ENCODE results near the gene TMEM72.

Gene TMEM72

GRCh38 chr10:44902941-44903545, 8.1 kb upstream of the TMEM72 start:
- peak overlapping the region; percentile 61 for H2AFZ ChIP-seq (ENCODE audit: low read length)
- TF ChIP-seq, protein P1, sequence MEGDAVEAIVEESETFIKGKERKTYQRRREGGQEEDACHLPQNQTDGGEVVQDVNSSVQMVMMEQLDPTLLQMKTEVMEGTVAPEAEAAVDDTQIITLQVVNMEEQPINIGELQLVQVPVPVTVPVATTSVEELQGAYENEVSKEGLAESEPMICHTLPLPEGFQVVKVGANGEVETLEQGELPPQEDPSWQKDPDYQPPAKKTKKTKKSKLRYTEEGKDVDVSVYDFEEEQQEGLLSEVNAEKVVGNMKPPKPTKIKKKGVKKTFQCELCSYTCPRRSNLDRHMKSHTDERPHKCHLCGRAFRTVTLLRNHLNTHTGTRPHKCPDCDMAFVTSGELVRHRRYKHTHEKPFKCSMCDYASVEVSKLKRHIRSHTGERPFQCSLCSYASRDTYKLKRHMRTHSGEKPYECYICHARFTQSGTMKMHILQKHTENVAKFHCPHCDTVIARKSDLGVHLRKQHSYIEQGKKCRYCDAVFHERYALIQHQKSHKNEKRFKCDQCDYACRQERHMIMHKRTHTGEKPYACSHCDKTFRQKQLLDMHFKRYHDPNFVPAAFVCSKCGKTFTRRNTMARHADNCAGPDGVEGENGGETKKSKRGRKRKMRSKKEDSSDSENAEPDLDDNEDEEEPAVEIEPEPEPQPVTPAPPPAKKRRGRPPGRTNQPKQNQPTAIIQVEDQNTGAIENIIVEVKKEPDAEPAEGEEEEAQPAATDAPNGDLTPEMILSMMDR (conservative IDR thresholded peaks at IDR 0.05; ENCODE audit: low read length): no peak
- no peak for TF ChIP-seq EZH2phosphoT487 (IDR thresholded peaks at IDR 0.05; ENCODE audit: borderline replicate concordance)
- H3F3A ChIP-seq (ENCODE audit: low read depth): no peaks in the 10 kb centered on the region
- H3K4me3 ChIP-seq (ENCODE audit: low read length, poor library complexity, severe bottlenecking): no peak overlapping the region
- H3K9ac ChIP-seq (ENCODE audit: low read depth, low read length, poor library complexity, severe bottlenecking): peak overlapping the region; percentile 34
- H3K4me2 ChIP-seq (ENCODE audit: low read depth, low read length, poor library complexity, severe bottlenecking): peak overlapping the region; percentile 11
- H3K79me2 ChIP-seq (ENCODE audit: insufficient read depth, low read length): no peaks in the 10 kb centered on the region
- no peaks in the 10 kb centered on the region for H3K36me3 ChIP-seq (ENCODE audit: insufficient read depth, low read length)
- H3K9me3 ChIP-seq (ENCODE audit: insufficient read depth, low read depth, low read length): no peaks in the 10 kb centered on the region
- H3K4me1 ChIP-seq (ENCODE audit: insufficient read depth, low read length, poor library complexity, severe bottlenecking): peaks cover 29% of the 10 kb centered on the region
- no peaks in the 10 kb centered on the region for H3K9me2 ChIP-seq (replicated peaks; ENCODE audit: low read depth, low read length)
- no peaks in the 10 kb centered on the region for H3K27me3 ChIP-seq (ENCODE audit: insufficient read depth, low read length, poor library complexity, severe bottlenecking)
- no peaks in the 10 kb centered on the region for H4K20me1 ChIP-seq (ENCODE audit: insufficient read depth, low read length, poor library complexity, severe bottlenecking)

DNA sequence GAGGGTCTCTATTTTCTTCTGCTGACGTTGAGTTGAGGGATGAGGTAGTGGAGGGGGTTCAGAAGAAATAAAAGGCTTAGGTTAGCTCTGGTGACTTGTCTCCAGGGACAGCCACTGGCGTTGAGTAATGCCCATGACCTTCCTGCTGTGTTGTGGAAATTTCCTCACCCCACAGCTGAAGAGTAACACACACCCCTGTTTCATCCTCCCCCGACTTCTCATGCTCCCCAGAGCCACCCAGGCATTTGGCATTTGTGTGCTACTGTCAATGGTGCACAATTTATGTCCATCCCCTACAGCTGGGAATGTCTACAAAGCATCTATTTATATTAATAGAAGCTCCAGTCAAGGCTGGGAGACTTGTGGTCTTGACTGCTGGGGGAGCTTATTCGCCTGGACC, 4.7 kb upstream of the TMEM72 start:
- Histone ChIP-seq H2AFZ (ENCODE audit: low read length) (no peak overlapping the region), H3K27me3 (ENCODE audit: insufficient read depth, low read length, poor library complexity, severe bottlenecking) (no peaks in the 10 kb centered on the region), H3K4me3 (ENCODE audit: low read length, poor library complexity, severe bottlenecking) (no peak overlapping the region), H3K9ac (ENCODE audit: low read depth, low read length, poor library complexity, severe bottlenecking) (no peak overlapping the region), H3K79me2 (ENCODE audit: insufficient read depth, low read length) (no peaks in the 10 kb centered on the region), H3K36me3 (ENCODE audit: insufficient read depth, low read length) (no peaks in the 10 kb centered on the region), H3K9me3 (ENCODE audit: insufficient read depth, low read depth, low read length) (no peaks in the 10 kb centered on the region), H3K4me1 (ENCODE audit: insufficient read depth, low read length, poor library complexity, severe bottlenecking) (peaks cover 47% of the 10 kb centered on the region), H3F3A (ENCODE audit: low read depth) (no peaks in the 10 kb centered on the region), H3K9me2 (replicated peaks; ENCODE audit: low read depth, low read length) (no peaks in the 10 kb centered on the region), H4K20me1 (ENCODE audit: insufficient read depth, low read length, poor library complexity, severe bottlenecking) (no peaks in the 10 kb centered on the region), H3K4me2 (ENCODE audit: low read depth, low read length, poor library complexity, severe bottlenecking) (no peak overlapping the region)
- TF ChIP-seq, protein P1 (conservative IDR thresholded peaks at IDR 0.05; ENCODE audit: low read length): no peak
- no peak for TF ChIP-seq EZH2phosphoT487 (IDR thresholded peaks at IDR 0.05; ENCODE audit: borderline replicate concordance)

- Histone ChIP-seq H3K9me2 (replicated peaks; ENCODE audit: low read depth, low read length) (no peaks in the 10 kb centered on the region), H3K9me3 (ENCODE audit: insufficient read depth, low read depth, low read length) (no peaks in the 10 kb centered on the region), H3K4me2 (ENCODE audit: low read depth, low read length, poor library complexity, severe bottlenecking) (no peak overlapping the region), H3K36me3 (ENCODE audit: insufficient read depth, low read length) (no peaks in the 10 kb centered on the region), H3K4me1 (ENCODE audit: insufficient read depth, low read length, poor library complexity, severe bottlenecking) (peaks cover 54% of the 10 kb centered on the region), H4K20me1 (ENCODE audit: insufficient read depth, low read length, poor library complexity, severe bottlenecking) (no peaks in the 10 kb centered on the region), H3F3A (ENCODE audit: low read depth) (peaks cover under 1% of the 10 kb centered on the region), H2AFZ (ENCODE audit: low read length) (no peak overlapping the region), H3K27me3 (ENCODE audit: insufficient read depth, low read length, poor library complexity, severe bottlenecking) (no peaks in the 10 kb centered on the region), H3K4me3 (ENCODE audit: low read length, poor library complexity, severe bottlenecking) (no peak overlapping the region), H3K79me2 (ENCODE audit: insufficient read depth, low read length) (no peaks in the 10 kb centered on the region), H3K9ac (ENCODE audit: low read depth, low read length, poor library complexity, severe bottlenecking) (no peak overlapping the region)
- TF ChIP-seq, protein P1 (conservative IDR thresholded peaks at IDR 0.05; ENCODE audit: low read length): no peak
- TF ChIP-seq EZH2phosphoT487 (IDR thresholded peaks at IDR 0.05; ENCODE audit: borderline replicate concordance): no peak
Observed at GRCh38 chr10:44907556-44907955, 3.6 kb upstream of the TMEM72 start.
